A673 (cell line): ENCODE results near the gene RAG2.

Source experiments
- EZH2 ChIP-seq: fragments of 200-600 bp; sonication (generic); IDR thresholded peaks from 2 replicates; pipeline ENCODE4 v1.6.1; 2017; ENCODE audit warnings: borderline replicate concordance, low read depth, mild to moderate bottlenecking, mixed read lengths, antibody characterized with exemption, low read length; ENCODE audit not compliant: poor library complexity, severe bottlenecking
- TF ChIP-seq, protein P1 (sequence below): fragments of 300-800, 200-600 bp; sonication (generic); conservative IDR thresholded peaks from 2 replicates; pipeline ENCODE4 v1.5.1; 2017; ENCODE audit warnings: low read depth, mild to moderate bottlenecking, antibody characterized with exemption, low read length, moderate library complexity, mixed read lengths

DNA sequence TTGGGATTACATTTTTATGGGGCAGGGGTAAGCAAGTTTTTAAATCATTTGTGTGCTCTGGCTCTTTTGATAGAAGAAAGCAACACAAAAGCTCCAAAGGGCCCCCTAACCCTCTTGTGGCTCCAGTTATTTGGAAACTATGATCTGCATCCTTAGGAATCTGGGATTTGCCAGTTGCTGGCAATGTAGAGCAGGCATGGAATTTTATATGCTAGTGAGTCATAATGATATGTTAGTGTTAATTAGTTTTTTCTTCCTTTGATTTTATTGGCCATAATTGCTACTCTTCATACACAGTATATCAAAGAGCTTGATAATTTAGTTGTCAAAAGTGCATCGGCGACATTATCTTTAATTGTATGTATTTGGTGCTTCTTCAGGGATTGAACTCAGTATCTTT lies 20.2 kb downstream of the RAG2 start:
- TF ChIP-seq, protein P1, sequence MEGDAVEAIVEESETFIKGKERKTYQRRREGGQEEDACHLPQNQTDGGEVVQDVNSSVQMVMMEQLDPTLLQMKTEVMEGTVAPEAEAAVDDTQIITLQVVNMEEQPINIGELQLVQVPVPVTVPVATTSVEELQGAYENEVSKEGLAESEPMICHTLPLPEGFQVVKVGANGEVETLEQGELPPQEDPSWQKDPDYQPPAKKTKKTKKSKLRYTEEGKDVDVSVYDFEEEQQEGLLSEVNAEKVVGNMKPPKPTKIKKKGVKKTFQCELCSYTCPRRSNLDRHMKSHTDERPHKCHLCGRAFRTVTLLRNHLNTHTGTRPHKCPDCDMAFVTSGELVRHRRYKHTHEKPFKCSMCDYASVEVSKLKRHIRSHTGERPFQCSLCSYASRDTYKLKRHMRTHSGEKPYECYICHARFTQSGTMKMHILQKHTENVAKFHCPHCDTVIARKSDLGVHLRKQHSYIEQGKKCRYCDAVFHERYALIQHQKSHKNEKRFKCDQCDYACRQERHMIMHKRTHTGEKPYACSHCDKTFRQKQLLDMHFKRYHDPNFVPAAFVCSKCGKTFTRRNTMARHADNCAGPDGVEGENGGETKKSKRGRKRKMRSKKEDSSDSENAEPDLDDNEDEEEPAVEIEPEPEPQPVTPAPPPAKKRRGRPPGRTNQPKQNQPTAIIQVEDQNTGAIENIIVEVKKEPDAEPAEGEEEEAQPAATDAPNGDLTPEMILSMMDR, result no peak
- TF ChIP-seq EZH2, result no peak
